NCI-H187 treated with DMSO at 0.1 percent for 48 hours (cell line): ENCODE data around the gene DCBLD1.

Experiments used
- DNase-seq: peaks from one replicate; lab custom pipeline; 2025; lab: John Stamatoyannopoulos, UW

The DCBLD1 gene

GRCh38 chr6:117558818-117559217, 76.3 kb downstream of the DCBLD1 start:
- DNase-seq = no peak

GRCh38 chr6:117559299-117559698, 76.8 kb downstream of the DCBLD1 start:
- DNase-seq = no peak

DNA sequence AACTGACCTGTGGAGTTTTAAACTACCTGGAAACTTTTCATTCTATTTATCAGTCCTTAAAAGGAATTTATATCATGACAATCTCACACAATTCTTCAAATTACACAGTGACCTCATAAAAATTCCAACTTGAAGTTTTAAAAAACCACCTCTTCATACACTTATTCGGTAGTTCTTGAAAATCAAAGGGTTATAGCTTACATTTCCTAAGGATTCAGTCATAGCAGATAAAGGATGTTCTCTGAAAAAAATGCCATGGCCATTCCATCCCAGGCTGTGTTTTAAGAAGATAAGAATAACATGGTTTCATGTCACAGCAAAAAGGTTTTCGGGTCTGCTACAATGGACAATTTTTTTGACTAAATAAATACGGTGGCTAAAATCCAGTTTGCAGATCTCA, 78.7 kb downstream of the DCBLD1 start:
- no peak for DNase-seq

- DNase-seq = no peak
These were observed 82.2 kb downstream of the DCBLD1 start for GRCh38 chr6:117564681-117565080.

DNA sequence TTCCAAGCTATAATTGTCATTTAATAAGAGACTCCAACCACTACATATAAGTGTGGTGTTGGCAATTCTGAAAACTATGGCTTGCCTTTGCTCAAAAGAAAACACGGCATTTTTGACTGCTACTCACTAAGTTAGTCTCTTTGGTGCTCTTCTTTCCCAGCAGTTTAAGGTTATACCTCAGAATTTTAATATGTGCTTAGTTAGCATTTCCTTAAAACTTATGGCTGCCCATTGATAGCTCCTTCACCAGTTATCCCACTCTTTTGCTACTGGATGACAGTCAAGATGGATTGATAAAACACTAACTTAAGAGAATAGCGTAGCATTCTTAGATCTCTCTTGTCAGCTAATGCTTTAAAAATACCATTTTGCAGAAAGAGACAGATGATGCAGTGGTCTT, 85.8 kb downstream of the DCBLD1 start:
- no peak for DNase-seq

DNA sequence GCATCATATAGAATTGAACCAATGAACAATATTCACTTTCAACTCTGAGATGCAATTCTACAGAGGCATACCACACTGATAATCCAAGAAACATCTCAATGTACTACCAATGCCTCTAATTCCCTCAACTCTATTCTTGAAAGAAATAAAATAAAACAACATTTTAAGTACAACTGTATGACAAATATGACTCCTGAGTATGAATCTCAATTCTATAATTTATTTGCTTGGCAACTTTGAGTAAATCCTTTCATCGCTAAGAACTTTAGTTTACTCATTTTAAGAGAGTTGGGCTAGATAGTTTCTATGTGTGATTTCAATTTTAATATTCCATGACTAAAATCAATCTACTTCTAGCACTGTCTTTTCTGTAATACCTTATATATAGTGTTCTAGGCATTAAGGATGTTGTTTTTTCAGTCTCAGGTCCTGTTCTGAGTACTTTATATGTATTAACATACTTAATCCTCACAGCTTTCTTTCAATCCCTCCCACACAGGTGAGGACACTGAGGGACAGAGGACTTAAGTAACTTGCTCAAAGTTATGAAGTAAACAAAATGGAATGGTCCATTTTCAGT, 86.4 kb downstream of the DCBLD1 start:
- no peak for DNase-seq

DNA sequence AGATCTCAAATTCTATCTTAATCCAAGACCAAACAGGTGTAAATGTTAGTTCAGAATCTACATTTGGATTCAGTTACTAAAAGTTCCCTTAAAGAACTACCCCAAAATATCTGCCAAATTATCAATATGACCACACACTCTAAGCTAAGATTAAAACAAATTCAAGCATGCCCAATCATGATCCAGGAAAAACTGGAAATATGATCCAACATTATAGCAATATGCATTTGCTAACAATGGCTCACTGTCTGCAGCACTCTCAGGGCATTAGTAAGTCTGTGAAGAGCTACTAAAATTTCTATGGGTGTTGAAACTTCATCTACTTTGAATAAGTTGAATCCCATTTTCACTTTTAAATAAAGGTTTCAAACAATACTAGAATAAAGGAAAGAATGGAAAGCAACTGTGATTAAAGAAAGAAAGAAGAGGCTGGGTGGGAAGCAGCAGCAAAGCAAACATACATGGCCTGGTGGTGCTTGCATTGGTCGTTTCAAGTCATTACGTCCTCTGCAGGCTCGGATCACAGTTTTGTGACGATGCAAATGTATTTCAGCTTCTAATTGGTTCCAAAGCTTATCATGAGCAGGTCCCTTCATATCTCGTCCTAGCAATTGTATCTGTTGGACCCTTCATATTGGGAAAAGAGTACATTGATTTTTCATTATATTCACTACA, 90.7 kb downstream of the DCBLD1 start:
- no peak for DNase-seq

GRCh38 chr6:117574198-117574597, 91.7 kb downstream of the DCBLD1 start:
- DNase-seq = no peak

DNA sequence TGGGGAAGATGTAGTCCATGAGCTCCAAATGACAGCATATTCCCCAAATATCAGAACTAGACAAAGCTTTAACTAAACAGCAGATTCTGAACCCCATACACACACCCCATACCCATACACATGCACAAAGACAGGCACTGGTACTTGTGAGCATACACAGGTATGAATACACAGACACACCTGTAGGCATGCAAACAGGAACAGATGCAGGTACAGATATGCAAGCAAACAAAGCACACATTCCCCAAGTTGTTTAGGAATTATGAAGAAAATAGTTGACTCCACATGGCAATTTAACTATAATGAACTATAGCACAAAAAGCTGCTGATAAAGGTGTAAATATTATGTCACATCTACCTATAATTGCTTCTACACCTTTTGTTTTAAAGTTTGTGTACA, 103.2 kb downstream of the DCBLD1 start:
- DNase-seq = no peak

- no peak for DNase-seq
These were observed 108.0 kb downstream of the DCBLD1 start for GRCh38 chr6:117590447-117590846.

DNA sequence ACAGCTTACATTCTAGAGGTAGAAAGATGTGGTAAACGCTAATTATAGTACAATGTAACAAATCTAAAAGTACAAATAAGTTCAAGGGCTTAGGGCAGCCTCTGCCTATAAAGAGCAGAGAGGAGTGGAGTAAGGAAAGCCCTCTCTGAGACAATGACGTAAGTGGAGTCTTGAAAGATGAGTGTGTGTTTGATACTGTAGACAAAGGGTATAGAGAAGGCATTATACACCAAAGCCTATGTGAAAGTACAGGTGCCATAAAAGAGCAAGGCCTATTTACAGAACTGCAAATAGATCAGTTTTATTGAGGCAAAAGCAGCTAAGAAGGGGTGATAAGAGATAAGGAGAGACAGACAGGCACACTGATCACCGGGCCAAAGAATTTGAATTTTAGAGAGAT, 108.9 kb downstream of the DCBLD1 start:
- no peak for DNase-seq

GRCh38 chr6:117592983-117593759, 110.7 kb downstream of the DCBLD1 start:
- no peak for DNase-seq

DNA sequence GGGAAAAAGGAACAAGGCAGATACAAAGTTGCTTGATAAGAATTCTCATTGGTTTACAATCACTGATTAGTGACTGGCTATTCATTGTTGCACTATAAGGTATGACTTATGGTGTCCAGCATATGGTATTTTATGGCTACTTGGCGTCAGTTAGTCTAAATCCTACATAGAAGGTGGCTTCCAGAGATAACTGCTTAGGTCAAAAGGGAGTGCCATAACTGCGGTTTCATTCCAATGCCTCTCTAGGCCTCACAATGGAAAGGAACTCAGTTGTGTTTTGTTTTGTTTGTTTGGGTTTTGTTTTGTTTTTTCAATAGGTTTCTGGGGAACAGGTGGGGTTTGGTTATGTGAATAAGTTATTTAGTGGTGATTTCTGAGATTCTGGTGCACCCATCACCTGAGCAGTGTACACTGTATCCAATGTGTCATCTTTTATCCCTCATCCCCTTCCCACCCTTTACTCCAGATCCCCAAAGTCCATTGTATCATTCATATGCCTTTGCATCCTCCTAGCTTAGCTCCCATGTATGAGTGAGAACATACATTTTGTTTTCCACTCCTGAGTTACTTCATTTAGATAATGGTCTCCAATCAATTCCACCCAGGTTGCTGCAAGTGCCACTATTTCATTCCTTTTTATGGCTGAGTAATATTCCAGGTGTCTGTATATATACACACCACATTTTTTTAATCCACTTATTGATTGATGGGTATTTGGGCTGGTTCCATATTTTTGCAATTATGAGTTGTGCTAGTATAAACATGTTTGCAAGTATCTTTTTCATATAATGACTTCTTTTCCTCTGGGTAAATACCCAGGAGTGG, 112.8 kb downstream of the DCBLD1 start:
- DNase-seq = no peak

GRCh38 chr6:117597755-117598154, 115.3 kb downstream of the DCBLD1 start:
- DNase-seq = no peak
